GM21360 (cell line): ENCODE measurements around the gene ELAC2.

ENCODE experiments used
- ATAC-seq: cut with Tn5 transposase; IDR thresholded peaks from one replicate; pipeline ENCODE4 v1.9.1; 2021; ENCODE audit warnings: mild to moderate bottlenecking, moderate library complexity; ENCODE audit not compliant: unreplicated experiment

Gene ELAC2

DNA sequence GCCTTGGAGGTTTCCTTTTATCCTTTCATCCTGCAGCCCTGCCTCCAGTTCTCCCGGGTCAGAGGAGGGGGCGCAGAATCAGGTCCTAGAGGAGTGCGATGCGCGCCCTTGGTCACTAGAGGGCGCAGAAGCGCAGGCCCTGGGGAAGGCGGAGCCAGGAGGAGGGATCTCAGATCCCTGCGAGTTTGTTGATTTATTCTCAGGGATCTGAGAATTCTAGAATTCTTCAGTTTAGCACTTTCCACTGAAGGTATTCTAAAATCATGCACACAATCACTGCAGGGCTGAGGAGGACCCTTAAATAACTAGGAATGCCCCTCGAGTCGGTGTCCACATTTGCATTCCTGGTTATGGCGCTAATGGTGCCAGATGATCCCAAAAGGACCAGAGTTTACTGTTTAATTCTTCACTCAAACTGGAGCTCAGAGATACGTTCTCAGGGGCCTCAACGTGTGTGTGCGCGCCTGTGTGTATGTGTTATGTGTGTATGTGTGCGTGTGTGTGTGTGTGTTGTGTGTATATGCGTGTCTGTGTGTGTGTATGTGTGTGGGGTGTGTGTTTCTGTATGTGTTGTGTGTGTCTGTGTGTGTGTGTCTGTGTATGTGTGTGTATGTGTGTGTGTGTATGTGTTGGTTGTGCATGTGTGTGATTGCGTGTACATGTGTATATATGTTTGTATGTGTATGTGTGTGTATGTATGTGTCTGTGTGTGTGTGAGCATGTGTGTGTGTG lies 6.9 kb upstream of the ELAC2 start:
- peak; percentile 93 for ATAC-seq

DNA sequence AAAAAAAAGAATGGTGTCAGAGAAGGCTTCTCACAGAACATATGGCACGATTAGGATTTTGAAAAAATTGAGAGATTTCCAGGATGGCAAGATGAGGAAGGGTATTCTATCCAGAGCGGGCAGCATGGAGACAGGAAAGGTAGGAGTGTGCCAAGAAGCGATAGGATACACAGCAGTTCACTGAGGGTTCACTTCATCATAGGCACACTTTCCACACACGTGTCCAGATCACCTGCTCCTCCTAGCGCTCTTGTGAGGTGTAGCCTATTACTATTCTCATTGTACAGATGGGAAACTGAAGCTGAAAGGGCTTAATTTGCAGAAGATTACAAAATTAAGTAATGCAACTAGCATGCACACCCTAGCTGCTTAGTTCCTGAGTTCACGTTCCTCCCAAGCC lies 6.2 kb upstream of the ELAC2 start:
- no peak for ATAC-seq

DNA sequence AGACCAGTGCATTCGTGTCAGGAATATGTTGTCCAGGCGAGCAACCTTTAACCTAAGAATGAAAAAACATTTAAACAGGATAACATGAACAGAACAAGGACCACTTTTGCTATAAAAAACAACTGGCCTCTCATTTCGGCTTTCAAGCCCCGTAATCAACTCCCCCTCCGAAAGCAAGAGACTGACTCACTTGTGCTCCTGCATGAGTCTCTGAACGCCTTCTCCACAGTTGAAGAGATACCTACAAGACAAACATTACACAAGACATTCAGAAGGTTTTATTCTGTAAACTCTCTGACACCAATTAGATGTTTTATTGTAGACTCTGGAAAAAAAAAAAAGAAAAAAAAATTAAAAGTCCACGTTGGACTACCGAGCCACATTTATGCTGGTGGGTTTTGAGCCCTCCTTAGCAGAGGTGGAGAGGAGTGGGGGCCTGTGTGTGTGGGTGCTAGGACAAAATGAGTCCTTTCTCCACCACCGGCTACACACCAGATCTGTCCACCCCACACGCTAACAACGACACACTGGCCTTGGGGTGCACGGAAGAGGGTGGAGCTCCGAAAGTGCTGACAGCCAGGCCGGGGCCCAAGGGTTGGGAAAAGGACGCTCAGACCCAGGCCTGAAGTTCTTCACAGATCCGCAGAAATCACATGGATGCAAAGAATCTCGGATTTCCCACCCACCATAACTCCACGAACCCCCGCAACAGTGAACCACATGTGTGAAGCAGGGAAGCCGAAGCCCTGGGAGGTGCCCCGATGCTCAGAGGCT lies 759 bp downstream of the ELAC2 start:
- ATAC-seq: peak; percentile 8

DNA sequence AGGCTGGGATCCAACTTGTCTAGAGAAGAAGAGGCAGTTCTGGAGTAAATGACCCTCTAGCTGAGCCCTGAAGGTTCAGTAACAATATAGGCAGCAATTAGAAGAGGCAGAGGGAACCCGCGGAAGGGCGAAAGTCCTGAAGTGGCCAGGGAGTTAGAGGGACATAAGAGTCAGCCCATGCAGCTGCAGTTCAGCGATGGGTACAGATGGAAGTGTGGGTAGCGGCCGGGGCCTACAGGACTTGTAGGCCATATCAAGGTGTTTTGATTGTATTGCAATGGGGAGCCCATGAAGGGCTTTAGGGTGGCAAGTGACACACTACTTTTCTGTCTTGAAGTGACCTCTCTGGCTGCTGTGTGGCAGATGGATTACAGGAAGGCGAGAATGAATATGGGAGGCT lies 3.0 kb downstream of the ELAC2 start:
- no peak for ATAC-seq

DNA sequence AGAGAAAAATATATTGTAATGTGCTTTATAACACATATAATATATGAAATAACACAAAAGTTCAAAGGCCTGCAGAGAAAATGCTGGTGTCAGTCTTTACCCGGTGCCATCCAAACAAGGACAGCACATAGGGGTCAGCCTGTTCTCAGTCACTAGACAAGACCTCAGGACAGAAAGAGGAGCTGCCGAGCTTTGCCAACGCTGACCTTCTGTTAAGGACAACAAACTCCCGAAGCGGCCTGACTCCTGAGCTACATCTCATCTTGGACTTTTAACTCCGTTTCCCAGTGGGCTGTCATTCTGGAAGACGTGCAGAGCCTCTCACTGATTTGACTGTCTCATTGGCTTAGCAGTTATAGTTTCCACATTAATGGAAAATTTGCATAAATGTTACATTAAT lies 6.9 kb downstream of the ELAC2 start:
- ATAC-seq: no peak

DNA sequence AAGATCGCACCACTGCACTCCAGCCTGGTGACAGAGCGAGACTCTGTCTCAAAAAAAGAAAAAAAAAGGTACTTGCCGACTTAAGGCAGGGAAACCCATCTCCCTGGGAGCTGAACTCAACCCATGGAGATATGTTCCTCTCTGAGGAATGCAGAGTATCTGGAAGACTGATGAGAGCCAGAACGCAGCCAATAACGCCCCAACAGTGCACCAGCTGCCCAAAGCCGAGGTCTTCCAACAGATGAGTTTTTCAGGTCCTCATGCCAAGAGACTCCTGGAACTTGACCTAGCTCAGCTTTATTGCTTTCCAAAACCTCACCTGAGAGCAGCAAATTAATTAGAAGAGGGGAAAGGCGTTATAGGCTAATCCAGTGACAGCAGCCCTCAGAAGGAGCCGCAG lies 9.4 kb downstream of the ELAC2 start:
- ATAC-seq: no peak

DNA sequence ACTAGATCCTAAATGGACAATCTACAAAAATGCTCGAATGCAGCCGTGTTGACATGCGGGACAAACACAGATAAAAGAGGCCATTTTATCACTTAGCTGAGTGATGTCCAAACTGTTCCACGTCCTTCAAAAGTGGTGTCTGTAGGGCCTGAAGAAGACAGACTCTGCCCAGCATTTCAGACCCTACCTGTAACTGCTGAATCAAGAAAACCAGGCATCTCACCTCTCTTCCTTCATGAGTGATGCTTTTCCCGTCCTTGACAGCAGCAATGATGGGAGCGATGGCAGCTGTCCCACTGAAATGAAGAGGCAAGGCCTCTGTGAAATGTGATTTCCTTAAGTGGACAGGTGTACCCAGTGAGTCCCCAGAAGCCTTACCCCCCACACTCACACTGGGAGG lies 12.3 kb downstream of the ELAC2 start:
- ATAC-seq: no peak

DNA sequence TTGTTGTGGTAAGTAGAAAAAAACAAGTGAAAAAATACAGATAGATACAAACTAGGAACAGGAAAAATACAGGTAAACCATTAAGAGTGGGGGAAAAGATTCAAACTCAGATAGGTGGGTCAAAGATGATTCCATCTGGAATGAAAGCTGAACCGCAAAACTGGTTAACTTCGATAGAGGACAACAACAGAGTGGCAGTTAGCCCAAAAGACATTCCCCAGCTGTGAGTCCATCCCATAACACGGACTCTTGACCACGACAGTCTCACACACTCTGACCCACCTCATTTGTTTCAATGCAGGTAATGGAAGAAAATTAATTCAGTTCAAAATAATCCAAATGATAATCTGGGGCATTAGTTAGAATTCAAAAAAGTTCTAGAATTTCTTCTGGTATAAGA lies 13.5 kb downstream of the ELAC2 start:
- ATAC-seq: no peak

DNA sequence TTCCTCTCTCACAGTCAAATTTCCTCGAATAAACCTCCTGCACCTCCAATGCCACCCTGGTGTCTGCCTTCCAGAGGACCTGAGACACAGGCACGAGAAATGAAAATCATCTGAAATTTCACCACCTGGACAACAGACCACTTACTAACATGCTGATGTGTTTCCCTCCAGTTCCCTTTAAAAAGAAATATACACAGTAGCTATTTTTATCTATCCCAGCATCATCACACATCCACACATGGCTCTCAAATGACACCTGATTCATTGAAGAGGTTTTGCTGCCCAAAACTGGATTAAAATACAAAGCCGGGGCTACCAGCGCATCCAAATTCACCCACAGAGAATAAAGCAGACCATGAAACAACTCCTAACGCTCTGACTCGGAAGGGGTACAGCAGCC lies 13.9 kb downstream of the ELAC2 start:
- ATAC-seq: no peak

DNA sequence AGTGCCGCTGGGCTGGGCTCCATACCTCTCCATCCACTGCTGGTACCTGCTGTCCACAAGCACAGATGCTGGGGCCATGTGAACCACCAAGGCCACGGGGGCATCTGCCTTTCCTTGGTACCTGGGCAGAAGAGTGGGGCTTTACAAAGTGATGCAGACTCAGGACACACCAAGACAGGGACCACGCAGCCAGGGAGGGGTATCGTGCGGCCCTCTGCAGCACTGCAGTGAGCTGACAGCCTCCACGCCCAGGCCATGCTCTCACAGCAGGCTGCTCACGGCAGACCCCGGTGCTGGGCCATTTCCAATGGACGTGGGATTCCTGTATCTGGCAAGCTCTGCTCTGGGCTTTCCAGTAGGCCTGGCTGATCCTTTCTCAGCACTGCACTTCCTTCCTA lies 14.4 kb downstream of the ELAC2 start:
- ATAC-seq: no peak

DNA sequence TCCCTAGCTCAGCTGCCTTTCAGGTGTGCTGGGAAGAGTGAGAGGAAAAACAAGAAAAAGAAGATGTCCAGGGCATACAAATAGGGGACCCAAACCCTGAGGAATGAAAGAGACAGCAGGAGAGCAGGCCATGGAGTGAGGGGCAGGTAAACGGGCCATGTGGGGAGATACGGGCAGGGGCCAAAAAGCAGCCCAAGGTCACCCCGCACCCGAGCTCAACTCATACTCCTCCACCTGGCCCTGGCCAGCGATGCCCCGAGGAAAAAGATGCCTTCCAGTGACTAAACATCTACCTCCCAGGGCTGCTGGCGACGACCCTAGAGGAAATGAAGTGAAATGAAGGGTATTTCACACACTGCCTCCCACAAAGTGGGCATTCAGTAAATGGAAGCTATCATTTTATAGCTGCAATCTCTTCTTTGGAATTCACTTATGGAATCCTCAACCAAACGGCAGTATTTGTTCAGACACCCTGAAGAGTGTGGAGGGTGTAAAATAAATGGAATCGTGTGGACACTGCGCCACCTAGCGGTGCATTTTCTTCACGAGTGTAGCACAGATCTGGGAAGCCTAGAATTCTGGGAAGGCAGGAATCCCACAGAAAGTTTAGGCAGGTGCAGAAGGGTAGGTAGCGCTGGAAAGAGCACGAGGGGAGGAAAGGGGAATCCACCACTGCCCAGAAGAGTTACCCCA lies 14.9 kb downstream of the ELAC2 start:
- no peak for ATAC-seq

DNA sequence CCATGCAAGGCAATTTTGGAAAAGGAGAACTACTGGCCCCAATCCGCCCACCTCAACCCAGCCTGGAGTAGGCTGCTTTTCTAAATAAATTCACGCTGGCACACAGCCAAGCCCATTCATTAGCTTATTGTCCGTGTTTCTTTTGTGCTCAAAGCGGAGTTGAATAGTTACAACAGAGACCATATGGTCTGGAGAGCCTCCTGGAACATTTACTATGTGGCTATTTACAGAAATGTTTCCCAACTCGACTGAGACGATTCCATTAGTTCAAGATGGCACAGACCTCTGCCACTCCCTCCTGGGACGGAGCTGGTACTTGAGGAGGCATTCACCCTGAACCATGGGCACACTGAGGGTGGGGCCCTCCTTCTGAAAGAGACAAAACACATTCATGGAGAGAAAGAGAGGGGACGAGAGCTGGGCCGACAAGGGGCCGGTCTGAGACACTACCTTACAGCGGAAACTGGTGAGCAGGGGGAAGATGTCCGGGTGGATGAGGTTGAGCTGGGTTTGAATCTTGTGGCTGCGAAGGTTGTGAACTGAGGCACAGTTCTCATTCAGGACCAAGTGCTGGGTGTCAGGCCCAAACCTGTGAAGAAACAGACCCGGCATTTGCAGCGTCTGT lies 15.7 kb downstream of the ELAC2 start:
- ATAC-seq: no peak

DNA sequence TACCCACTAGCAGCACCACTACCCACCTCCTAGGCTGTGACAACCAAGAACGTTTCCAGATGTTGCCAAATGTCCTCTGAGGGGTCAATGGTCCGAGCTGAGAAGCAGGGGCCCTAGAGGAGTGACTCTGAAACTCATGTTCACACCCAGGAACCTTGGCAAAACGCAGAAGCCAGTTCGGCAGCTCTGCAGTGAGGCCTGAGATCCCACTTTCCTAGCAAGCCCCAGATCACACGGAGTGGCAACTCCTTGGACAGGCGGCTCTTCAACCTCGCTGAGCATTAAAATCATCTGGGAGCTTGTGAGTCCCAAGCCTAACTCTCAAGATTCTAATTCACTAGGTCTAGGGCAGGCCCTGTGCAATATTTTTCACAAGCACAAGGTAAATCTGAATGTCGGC lies 17.3 kb downstream of the ELAC2 start:
- ATAC-seq: no peak

DNA sequence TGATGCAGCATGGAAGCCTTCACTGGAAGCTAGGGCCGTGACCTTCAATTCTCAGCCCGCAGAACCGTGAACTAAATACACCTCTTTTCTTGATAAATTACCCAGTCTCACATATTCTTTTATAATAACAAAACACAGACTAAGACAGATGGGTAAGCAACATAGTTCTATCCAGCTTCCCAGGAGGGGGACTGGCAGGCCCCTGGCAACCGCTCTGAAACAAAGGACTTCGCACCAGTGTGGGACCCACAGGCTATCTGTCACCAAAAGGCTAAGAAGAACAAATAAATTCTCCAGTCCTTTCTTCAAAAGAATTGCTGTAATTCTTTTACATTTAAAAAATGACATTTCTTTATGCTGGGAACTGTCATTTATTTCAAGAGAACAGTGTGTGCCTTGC lies 19.0 kb downstream of the ELAC2 start:
- ATAC-seq: no peak

DNA sequence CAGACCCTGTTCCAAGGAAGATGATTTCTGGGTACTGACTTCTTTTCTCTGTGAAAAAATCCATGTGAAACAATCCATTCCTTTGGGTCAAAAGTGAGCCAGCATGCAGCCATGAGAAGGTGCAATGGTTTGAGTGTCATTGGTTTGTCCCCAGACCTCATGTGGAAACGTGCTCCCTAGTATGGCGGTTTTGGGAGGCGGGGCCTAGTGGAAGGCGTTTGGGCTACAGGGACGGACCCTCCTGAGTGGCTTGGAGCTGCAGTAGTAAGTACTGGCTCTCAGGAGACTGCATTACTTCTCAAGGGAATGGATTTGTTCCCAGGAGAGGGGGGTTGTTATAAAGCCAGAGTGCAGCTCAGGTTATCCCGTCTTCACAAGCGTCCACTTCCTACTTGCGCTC lies 19.4 kb downstream of the ELAC2 start:
- no peak for ATAC-seq

DNA sequence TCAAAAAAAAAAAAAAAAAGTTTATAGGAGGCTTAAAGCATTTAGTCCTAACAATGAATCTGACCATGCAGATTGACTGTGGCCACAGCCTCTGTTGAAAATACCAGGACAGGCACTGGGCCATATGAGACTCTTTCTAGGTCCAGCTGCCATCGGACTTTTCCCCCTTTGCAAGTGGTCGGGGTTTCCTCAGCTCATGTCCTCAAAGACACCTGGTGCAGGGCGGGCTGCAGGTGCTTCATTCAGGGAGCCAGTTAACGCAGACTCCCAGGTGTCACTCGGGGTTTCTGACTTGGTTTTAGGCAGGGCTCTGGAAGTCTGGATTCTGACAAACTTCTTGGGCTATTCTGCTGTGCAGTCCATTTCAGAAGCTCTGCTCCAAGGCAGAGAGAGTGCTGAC lies 20.9 kb downstream of the ELAC2 start:
- no peak for ATAC-seq

DNA sequence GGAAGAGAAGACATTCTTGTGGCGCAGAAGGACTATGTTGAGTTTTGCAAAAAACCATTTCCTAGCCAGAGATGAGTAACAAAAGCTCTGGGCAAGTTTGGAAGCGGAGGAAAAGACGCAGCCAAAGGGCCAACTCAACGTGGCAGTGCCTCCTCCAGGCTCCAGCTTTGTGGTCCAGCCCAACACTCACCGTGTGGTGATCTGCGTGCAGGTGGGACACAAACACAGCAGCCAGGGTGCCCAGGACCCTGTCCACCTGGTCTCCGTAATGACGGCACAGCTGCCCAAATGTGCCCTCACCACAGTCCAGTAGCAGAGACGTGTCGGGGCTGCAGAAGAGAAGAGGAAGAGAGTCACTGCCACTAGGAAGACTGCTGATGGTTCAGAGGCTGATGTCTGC lies 21.5 kb downstream of the ELAC2 start:
- ATAC-seq: no peak

DNA sequence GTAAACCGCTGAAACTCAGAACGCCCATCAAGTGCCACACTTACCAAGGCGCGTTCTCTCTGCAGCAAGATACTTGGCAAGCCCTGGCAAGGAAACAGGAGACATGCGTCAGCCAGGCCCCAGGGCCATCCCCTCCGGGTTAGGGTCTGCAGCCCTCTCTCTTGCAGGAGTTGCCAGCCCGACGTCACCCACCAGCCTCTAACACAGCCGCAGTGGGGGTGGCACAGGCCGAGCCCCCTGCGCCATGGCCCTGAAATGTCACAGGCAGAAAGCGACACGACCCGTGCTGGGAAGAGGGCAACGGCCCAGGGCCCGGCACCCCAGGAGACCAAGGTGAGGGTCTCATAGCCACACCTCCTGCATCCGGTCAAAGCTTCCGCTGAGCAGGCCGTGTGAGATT lies 21.9 kb downstream of the ELAC2 start:
- ATAC-seq: no peak

DNA sequence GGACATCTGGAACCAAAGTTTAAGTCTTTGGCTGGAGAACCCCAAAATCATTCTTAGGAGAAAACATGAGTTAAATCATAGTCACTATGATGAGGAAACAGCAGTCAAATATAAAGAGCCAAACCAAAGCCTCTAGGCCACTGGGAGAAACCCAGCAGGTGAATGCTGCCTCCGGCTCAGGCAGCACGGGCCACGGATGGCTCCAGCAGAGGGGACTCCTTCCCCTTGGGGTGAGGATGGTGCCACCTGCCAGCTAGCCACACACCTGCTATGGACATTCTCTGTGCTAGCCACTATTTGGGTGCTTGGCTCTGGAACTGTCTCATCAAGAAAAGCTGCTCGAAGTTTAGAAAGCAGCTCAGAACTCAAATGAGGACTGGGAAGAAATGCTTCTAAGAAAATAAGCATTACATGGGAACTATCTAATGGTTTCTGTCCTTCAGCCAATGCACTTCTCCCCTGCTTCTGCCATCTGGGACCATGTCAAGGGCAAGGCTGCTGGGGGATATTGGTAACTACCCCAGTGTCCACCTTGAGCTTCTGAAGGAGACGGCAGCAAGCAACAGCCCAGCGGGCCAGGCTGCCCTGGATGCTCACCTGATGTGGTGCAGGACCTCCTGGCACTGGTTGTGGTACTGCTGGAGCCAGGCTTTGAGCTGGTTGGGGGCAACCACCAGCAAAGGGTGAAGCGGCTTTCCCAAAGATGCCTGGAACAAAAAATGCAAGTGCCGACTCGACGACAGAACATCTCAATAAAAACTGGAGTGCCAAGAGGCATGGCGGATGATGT lies 22.5 kb downstream of the ELAC2 start:
- no peak for ATAC-seq

DNA sequence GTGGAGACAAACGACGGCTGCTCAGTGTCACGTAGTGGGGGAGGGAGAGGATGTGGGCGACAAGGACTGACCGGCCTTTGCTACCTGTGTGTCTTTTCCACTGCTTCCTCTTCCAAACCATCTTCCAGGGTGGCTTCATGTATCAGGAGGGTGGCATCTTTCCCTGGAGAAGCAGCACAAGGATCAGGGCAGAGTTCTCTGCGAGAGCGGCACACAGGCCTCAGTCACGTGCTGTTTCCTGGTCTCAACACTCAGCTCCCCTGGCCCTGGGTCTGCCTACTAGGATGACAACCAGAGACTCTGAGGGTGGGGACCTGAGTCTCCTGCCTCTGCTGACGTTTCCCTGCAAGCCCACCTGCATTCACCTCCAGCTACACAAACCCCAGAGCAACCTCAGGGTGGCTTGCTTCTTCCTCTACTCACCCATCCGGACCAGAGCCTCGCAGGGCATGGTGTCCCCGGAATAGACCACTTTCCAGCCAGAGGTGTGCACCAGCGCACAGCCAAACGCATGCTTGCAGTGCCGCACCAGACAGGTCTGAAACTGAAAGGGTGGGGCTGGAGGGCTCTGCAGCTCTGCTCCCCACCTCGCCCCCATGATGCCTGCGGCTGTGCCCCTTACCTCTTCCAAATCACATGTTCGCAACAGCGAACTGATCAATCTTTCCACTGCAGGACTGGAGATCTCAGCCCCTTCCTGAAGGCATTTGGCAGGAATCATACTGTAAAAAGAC lies 23.3 kb downstream of the ELAC2 start:
- no peak for ATAC-seq
